Neural cell (in vitro differentiated cells): ENCODE measurements around the gene RXFP4.

Experiments
- EP300 ChIP-seq: fragments of 450-650 bp; conservative IDR thresholded peaks from 2 replicates; pipeline ENCODE4 v1.6.1; 2014; ENCODE audit warnings: antibody characterized with exemption, mild to moderate bottlenecking, moderate library complexity; ENCODE audit not compliant: poor library complexity, severe bottlenecking
- EZH2 ChIP-seq: fragments of 200-600, 300-800 bp; shearing (Covaris generic), sonication (generic); IDR thresholded peaks from 2 replicates; pipeline ENCODE4 v1.6.1; 2014; ENCODE audit warnings: antibody characterized with exemption, low read length, borderline replicate concordance, mild to moderate bottlenecking; ENCODE audit not compliant: insufficient read depth, poor library complexity, severe bottlenecking
- POLR2AphosphoS5 ChIP-seq: IDR thresholded peaks from 2 replicates; pipeline ENCODE4 v1.6.1; 2012
- REST ChIP-seq: IDR thresholded peaks from 2 replicates; pipeline ENCODE4 v1.6.1; 2012; ENCODE audit warnings: borderline replicate concordance
- SMC3 ChIP-seq: fragments of 450-650 bp; conservative IDR thresholded peaks from 2 replicates; pipeline ENCODE4 v1.6.1; 2014; ENCODE audit warnings: antibody characterized with exemption, mild to moderate bottlenecking, moderate library complexity; ENCODE audit not compliant: poor library complexity
- TAF1 ChIP-seq: IDR thresholded peaks from 2 replicates; pipeline ENCODE4 v1.6.1; 2012; ENCODE audit warnings: low read depth
- TF ChIP-seq, protein P1 (sequence below): fragments of 450-650 bp; IDR thresholded peaks from 2 replicates; pipeline ENCODE4 v1.5.1; 2014; ENCODE audit warnings: antibody characterized with exemption, mild to moderate bottlenecking, moderate library complexity; ENCODE audit not compliant: poor library complexity, severe bottlenecking

GRCh38 chr1:155970531-155971167 is 29.2 kb downstream of the RXFP4 start:
- TF ChIP-seq, protein P1, sequence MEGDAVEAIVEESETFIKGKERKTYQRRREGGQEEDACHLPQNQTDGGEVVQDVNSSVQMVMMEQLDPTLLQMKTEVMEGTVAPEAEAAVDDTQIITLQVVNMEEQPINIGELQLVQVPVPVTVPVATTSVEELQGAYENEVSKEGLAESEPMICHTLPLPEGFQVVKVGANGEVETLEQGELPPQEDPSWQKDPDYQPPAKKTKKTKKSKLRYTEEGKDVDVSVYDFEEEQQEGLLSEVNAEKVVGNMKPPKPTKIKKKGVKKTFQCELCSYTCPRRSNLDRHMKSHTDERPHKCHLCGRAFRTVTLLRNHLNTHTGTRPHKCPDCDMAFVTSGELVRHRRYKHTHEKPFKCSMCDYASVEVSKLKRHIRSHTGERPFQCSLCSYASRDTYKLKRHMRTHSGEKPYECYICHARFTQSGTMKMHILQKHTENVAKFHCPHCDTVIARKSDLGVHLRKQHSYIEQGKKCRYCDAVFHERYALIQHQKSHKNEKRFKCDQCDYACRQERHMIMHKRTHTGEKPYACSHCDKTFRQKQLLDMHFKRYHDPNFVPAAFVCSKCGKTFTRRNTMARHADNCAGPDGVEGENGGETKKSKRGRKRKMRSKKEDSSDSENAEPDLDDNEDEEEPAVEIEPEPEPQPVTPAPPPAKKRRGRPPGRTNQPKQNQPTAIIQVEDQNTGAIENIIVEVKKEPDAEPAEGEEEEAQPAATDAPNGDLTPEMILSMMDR, result no peak
- TF ChIP-seq EZH2 (no peak), POLR2AphosphoS5 (no peak), SMC3 (no peak), REST (no peak), EP300 (no peak), TAF1 (no peak)
